T-cell (primary cell): ENCODE results near the gene KCNIP3. TPM values are rescaled to one million over a fixed set of nuclear protein-coding genes. Genes with fewer than 3 reads are reported as not detected.

Source experiments
- ATAC-seq, 4 experiments: fragments of 200-7000 bp in 3 of 4; fragments of 150-1000 bp in 1 of 4; cut with Tn5 transposase; replicated peaks in 1 of 4; 1 replicate in 3 of 4; 2 replicates in 1 of 4; pipeline ENCODE4 v1.10.0; 2021; ENCODE audit warnings: moderate library complexity in 3 of 4, mild to moderate bottlenecking in 2 of 4, moderate number of reproducible peaks in 1 of 4
- CTCF ChIA-PET, 2 donors: fragments of 300-600 bp; sonication (Branson Sonifier 250); formaldehyde crosslinking; loops; one replicate each; lab custom pipeline; 2022; ENCODE audit warnings: antibody characterized with exemption in 2 of 2; lab: Charles Lee
- POLR2A ChIA-PET, 2 donors: fragments of 300-600 bp; sonication (Branson Sonifier 250); formaldehyde crosslinking; loops; one replicate each; lab custom pipeline; 2022; ENCODE audit warnings: antibody characterized with exemption in 2 of 2; lab: Charles Lee
- DNase-seq, 35 experiments: peaks; one replicate each; pipeline versions ENCODE4 v3.0.0 to v3.0.0-alpha.2; 2013 to 2023
- H3K27ac ChIP-seq: one replicate; pipeline ENCODE4 v1.5.1; 2013; ENCODE audit warnings: low read length
- H3K27me3 ChIP-seq, 2 experiments: replicated peaks in 1 of 2; 1 replicate in 1 of 2; 2 replicates in 1 of 2; pipeline versions ENCODE4 v1.6.1 to v1.7.0; 2013; ENCODE audit warnings: low read length in 1 of 2, mixed read lengths in 1 of 2; ENCODE audit not compliant: control insufficient read depth in 2 of 2, insufficient read depth in 2 of 2; ENCODE audit errors: extremely low read depth in 1 of 2
- H3K36me3 ChIP-seq, 2 donors: 1 replicate in 1 of 2; 2 replicates in 1 of 2; pipeline versions ENCODE4 v1.6.1 to v1.7.0; 2013; ENCODE audit warnings: low read length in 1 of 2; ENCODE audit not compliant: control insufficient read depth in 2 of 2, insufficient read depth in 1 of 2; ENCODE audit errors: extremely low read depth in 1 of 2
- H3K4me1 ChIP-seq, 2 experiments: 1 replicate in 1 of 2; 2 replicates in 1 of 2; pipeline versions ENCODE4 v1.6.1 to v1.7.0; 2013; ENCODE audit warnings: low read length in 2 of 2, mixed read lengths in 1 of 2; ENCODE audit not compliant: insufficient read depth in 2 of 2, control insufficient read depth in 1 of 2; ENCODE audit errors: extremely low read depth in 1 of 2
- H3K4me3 ChIP-seq, 2 donors: 1 replicate in 1 of 2; 2 replicates in 1 of 2; pipeline versions ENCODE4 v1.5.1 to v1.7.0; 2013; ENCODE audit warnings: mild to moderate bottlenecking in 2 of 2, low read length in 1 of 2, moderate library complexity in 1 of 2; ENCODE audit not compliant: control insufficient read depth in 1 of 2; ENCODE audit errors: extremely low read depth in 1 of 2
- H3K9me3 ChIP-seq: 2 replicates; pipeline ENCODE4 v1.7.0; 2013
- H3K27ac Mint-ChIP-seq, 2 donors: one replicate each; pipeline ENCODE4 v1.8.0; 2020 to 2021; ENCODE audit warnings: mild to moderate bottlenecking in 2 of 2, mixed read lengths in 2 of 2
- H3K27me3 Mint-ChIP-seq, 2 donors: one replicate each; pipeline ENCODE4 v1.8.0; 2021 to 2022; ENCODE audit warnings: mixed read lengths in 2 of 2
- H3K36me3 Mint-ChIP-seq: one replicate; pipeline ENCODE4 v1.8.0; 2021; ENCODE audit warnings: mixed read lengths
- H3K4me1 Mint-ChIP-seq, 3 donors: one replicate each; pipeline ENCODE4 v1.8.0; 2020 to 2022; ENCODE audit warnings: mixed read lengths in 3 of 3, mild to moderate bottlenecking in 1 of 3
- H3K4me3 Mint-ChIP-seq, 3 donors: one replicate each; pipeline ENCODE4 v1.8.0; 2020 to 2022; ENCODE audit warnings: mild to moderate bottlenecking in 3 of 3, mixed read lengths in 3 of 3, moderate library complexity in 3 of 3
- H3K9me3 Mint-ChIP-seq, 3 donors: one replicate each; pipeline ENCODE4 v1.8.0; 2020 to 2022; ENCODE audit warnings: mixed read lengths in 3 of 3
- WGBS: methylation state at CpG from one replicate; pipeline ENCODE4 v1.1.5; 2013; ENCODE audit warnings: missing lambda C conversion rate; ENCODE audit not compliant: insufficient coverage; 5-methylcytosine and 5-hydroxymethylcytosine counted together
- total RNA-seq, 35 experiments: library from RNA in 6 of 35; stranded (reverse) in 6 of 35; fragments of 120-200 nt in 1 of 35; gene quantifications; one replicate each; pipeline versions ENCODE4 v1.2.1 to v1.2.4 and lab custom pipeline; 2013 to 2026

Gene KCNIP3
- total RNA-seq (not detected), total RNA-seq (lab: John Stamatoyannopoulos, UW) (0 to 0.21 (median 0.07) reads per million in 29 experiments)
- total RNA-seq (2013), result not detected

DNA sequence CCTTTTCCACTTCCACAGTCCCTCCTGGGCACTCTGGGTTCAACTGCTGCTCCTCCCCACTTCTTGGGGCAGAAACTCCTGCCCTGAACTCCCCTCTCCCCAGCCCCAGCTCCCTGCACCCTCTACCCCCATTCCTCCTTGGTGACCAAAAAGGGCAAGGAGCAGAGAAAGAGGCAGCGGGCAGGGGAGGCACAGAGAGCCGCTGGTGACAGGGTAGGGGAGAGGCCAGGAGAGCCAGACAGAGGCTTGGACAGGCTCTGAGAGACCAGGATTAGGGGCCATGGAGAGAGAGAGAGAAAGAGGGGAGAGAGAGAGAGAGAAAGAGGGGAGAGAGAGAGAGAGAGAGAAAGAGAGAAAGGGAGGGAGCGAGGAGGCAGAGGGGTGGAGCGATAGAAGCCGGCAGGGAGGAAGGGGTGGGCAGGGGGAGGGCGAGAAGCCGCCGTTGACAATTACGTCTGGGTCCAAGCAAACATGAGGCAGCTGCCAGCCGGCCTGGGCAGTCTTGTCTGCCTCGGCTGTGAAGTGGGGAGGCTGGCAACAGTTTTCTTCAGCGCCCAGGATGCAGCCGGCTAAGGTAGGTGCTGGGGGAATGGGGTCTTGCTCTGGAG lies at the start of gene KCNIP3:
Gene KCNIP3, plus strand, starts transcription at position 468 of the 608 bp plus-strand sequence. Its CDS starts 92 bp downstream, at position 560.
- no peaks in the 10 kb centered on the region for H3K36me3 ChIP-seq
- no peak within 1 kb of the TSS for H3K4me3 ChIP-seq
- no peak within 1 kb of the TSS for H3K27ac ChIP-seq
- H3K27me3 ChIP-seq, result peaks cover 0 to 33% of the 10 kb centered on the region in 2 experiments
- Mint-ChIP-seq H3K4me3 (no peak within 1 kb of the TSS), H3K27ac (no peak within 1 kb of the TSS), H3K27me3 (peaks cover 0 to 3% of the 10 kb centered on the region in 2 donors), H3K36me3 (no peaks in the 10 kb centered on the region), H3K4me1 (peaks cover 0 to 5% (median 0%) of the 10 kb centered on the region in 3 donors), H3K9me3 (peaks cover 0 to 6% (median 0%) of the 10 kb centered on the region in 3 donors)
- DNase-seq (no peak), ATAC-seq (no peak)
- 6% methylated on average over 11 of the region's 13 CpGs for WGBS
- ChIA-PET POLR2A (no interaction called here), CTCF (no interaction called here)
- H3K9me3 ChIP-seq, result no peaks in the 10 kb centered on the region
- H3K4me1 ChIP-seq, result no peaks in the 10 kb centered on the region

DNA sequence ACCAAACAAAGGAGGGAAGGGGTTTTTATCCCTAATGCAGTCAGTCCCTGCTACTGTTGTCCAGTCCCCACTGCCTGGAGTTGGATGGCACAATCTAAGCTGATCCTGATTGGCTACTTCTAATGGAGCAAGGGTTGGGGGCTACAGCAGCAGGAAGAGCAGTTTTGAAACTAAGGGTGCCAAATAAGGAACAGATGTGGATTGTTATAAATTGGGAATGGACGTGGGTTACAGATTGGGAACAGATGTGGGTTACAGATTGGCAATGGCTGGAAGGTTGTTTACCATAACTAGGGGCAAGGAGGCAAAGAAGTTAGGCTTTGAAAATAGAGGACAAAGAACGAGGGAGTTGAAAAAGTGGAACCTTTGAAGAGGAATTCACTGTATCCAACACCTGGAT lies 38.9 kb upstream of the KCNIP3 start:
- WGBS, result 56% methylated on average over 1 of the region's 2 CpGs
- Histone ChIP-seq H3K4me3 (no peak overlapping the region), H3K27me3 (peaks cover 0 to 10% of the 10 kb centered on the region in 2 experiments), H3K36me3 (no peaks in the 10 kb centered on the region), H3K27ac (no peak overlapping the region), H3K9me3 (no peaks in the 10 kb centered on the region), H3K4me1 (no peaks in the 10 kb centered on the region)
- H3K36me3 Mint-ChIP-seq, result peaks cover 13% of the 10 kb centered on the region
- H3K9me3 Mint-ChIP-seq, result peaks cover 17 to 34% (median 22%) of the 10 kb centered on the region in 3 donors
- H3K4me1 Mint-ChIP-seq, result no peaks in the 10 kb centered on the region
- CTCF ChIA-PET, result no interaction called here
- ATAC-seq (no peak), DNase-seq (no peak)
- H3K27me3 Mint-ChIP-seq, result peaks cover 8 to 13% of the 10 kb centered on the region in 2 donors
- POLR2A ChIA-PET, result no interaction called here
- no peak overlapping the region for H3K4me3 Mint-ChIP-seq
- no peak overlapping the region for H3K27ac Mint-ChIP-seq

DNA sequence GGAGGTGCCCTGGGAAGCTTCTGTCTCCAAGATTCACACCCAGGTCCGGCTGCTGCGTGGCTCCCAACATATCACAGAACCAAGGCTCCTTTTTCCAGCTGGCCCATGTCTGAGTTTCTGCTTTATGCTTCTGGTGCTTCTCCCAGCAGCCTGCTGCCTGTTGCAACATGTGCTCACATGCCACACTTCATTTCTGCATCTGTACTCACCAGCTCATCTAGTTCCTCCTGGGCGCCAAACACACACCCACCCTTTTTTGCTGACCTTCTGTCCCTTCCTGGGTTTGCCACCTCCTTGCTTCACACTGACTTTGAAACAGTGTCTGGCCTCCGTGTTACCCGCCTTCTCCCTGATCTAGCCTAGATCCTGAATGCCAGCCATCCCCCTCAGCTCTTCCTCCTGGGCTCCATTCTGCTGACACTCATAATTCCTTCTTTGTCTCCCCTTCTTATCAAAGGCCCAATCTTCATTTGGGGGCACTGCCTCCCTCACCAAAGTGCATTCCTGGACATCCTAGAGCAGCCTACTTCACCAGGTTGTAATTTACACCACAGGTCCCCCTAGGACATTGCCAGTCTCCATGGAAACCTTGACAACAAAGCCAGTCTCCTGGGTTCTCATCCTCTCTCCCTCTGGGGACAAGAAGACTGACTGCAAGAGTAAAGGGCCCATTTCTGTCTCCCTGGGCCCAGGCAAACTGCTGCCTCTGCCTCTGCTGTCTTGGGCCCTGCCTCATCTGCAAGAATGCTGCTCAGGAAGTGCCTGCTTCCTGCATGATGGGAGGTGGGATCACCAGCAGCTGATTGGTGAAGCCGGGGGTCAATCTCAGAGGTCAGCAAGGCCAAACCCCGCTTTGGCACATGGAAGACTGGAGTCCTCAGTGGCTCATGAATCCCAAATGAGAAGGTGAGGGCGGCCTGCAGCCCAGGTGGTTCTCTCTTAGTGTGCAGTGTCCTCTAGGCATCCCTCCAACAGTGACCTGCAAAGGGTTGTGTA lies 36.8 kb upstream of the KCNIP3 start:
- Mint-ChIP-seq H3K27ac (no peak overlapping the region), H3K27me3 (peaks cover 8 to 16% of the 10 kb centered on the region in 2 donors), H3K4me3 (no peak overlapping the region), H3K4me1 (no peaks in the 10 kb centered on the region), H3K9me3 (peaks cover 12 to 26% (median 22%) of the 10 kb centered on the region in 3 donors), H3K36me3 (peaks cover 13% of the 10 kb centered on the region)
- no peak overlapping the region for H3K27ac ChIP-seq
- ATAC-seq (no peak), DNase-seq (no peak)
- 83% methylated on average over 7 of the region's 8 CpGs for WGBS
- POLR2A ChIA-PET, result no interaction called here
- H3K36me3 ChIP-seq, result no peaks in the 10 kb centered on the region
- H3K4me3 ChIP-seq, result no peak overlapping the region
- peaks cover 0 to 11% of the 10 kb centered on the region in 2 experiments for H3K27me3 ChIP-seq
- no peaks in the 10 kb centered on the region for H3K9me3 ChIP-seq
- CTCF ChIA-PET, result no interaction called here
- no peaks in the 10 kb centered on the region for H3K4me1 ChIP-seq

DNA sequence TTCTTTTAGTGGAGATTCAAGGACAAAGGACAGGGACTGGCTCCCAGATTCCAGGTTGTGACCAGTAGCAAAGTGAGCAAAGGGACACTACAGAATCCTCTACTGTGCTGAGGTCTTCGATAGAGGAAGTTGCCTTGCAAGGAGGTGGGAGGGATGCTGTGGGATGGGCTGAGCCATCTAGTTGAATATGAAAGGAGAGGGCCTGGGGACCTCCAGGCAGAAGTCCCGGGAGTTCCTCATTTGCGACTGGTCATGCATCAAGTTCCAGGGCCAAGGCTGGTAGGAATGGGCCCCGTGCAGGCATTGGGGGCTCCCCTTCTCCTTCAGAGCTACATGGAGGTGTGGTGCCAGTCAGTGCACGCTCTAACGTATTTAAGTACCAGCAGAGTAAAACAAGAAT lies 35.5 kb upstream of the KCNIP3 start:
- Histone ChIP-seq H3K36me3 (no peaks in the 10 kb centered on the region), H3K4me3 (no peak overlapping the region), H3K4me1 (no peaks in the 10 kb centered on the region), H3K27me3 (peaks cover 0 to 15% of the 10 kb centered on the region in 2 experiments), H3K9me3 (no peaks in the 10 kb centered on the region), H3K27ac (no peak overlapping the region)
- peaks cover 10% of the 10 kb centered on the region for H3K36me3 Mint-ChIP-seq
- peaks cover 9 to 19% (median 16%) of the 10 kb centered on the region in 3 donors for H3K9me3 Mint-ChIP-seq
- ATAC-seq (no peak), DNase-seq (no peak)
- no peak overlapping the region for H3K4me3 Mint-ChIP-seq
- no peak overlapping the region for H3K27ac Mint-ChIP-seq
- H3K27me3 Mint-ChIP-seq, result peaks cover 15 to 16% of the 10 kb centered on the region in 2 donors
- no peaks in the 10 kb centered on the region for H3K4me1 Mint-ChIP-seq
- ChIA-PET CTCF (no interaction called here), POLR2A (no interaction called here)
- WGBS, result 43% methylated on average over 3 of the region's 6 CpGs

DNA sequence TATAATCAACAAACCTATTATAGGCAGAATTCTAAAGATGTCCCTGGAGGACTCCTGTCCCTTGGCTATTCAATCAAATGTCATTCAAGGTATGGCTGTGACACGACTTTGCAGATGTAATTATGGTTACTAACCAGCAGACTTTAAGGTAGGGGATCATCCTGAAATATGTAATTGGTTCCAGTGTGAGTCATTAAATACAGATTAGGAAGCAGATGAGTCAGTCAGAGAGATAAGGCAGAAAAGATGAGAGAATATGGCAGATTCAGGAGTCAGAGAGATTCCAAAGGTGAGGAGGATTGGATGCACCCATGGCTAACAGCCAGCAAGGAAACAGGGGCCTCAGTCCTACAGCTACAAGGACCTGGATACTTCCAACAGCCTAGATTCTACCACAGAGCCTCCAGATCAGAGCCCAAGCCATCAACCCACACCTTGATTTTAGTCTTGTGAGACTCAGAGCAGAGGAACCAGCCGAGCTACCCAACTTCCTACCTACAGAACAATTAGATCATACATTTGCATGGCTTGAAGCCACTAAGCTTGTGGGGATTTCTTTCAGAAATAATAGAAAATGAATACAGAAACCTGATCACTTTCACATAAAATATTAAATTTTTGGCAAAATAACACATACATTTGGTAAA lies 34.1 kb upstream of the KCNIP3 start:
- Mint-ChIP-seq H3K27me3 (peaks cover 16 to 18% of the 10 kb centered on the region in 2 donors), H3K4me3 (no peak overlapping the region), H3K27ac (no peak overlapping the region), H3K9me3 (peaks cover 7 to 16% (median 12%) of the 10 kb centered on the region in 3 donors), H3K4me1 (no peaks in the 10 kb centered on the region), H3K36me3 (peaks cover 10% of the 10 kb centered on the region)
- H3K27ac ChIP-seq, result no peak overlapping the region
- POLR2A ChIA-PET, result no interaction called here
- peaks cover 0 to 21% of the 10 kb centered on the region in 2 experiments for H3K27me3 ChIP-seq
- H3K9me3 ChIP-seq, result no peaks in the 10 kb centered on the region
- CTCF ChIA-PET, result no interaction called here
- H3K4me3 ChIP-seq, result no peak overlapping the region
- DNase-seq (no peak), ATAC-seq (no peak)
- no peaks in the 10 kb centered on the region for H3K4me1 ChIP-seq
- 50% methylated on average over 1 of the region's 2 CpGs for WGBS
- no peaks in the 10 kb centered on the region for H3K36me3 ChIP-seq

DNA sequence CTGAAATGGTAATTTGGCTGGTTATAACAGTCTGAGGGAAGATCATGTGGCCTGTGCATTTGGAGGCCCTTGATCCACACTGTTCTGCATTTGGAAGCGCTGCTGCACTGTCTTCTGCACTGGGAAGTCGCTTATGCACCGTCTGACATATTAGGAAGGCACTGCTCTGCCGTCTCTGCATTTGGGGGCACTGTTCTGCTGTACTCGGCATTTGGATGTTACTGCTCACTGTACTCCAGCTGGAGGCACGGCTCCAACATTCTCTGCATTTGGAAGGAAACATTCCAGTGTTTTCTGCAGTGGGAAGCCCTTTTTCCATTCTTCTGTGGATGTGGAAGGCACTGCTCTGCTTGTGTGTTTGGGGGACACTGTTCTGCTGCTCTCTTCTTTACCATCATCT lies 32.5 kb upstream of the KCNIP3 start:
- peaks cover 0 to under 1% (median 0%) of the 10 kb centered on the region in 3 donors for H3K9me3 Mint-ChIP-seq
- DNase-seq (no peak), ATAC-seq (no peak)
- H3K4me3 ChIP-seq, result no peak overlapping the region
- no peak overlapping the region for H3K4me3 Mint-ChIP-seq
- H3K27me3 ChIP-seq, result peaks cover 0 to 23% of the 10 kb centered on the region in 2 experiments
- H3K27ac Mint-ChIP-seq, result no peak overlapping the region
- CTCF ChIA-PET, result no interaction called here
- no peaks in the 10 kb centered on the region for H3K9me3 ChIP-seq
- no peaks in the 10 kb centered on the region for H3K4me1 Mint-ChIP-seq
- peaks cover 9 to 18% of the 10 kb centered on the region in 2 donors for H3K27me3 Mint-ChIP-seq
- 73% methylated on average over 5 of the region's 6 CpGs for WGBS
- no peaks in the 10 kb centered on the region for H3K36me3 Mint-ChIP-seq
- H3K36me3 ChIP-seq, result no peaks in the 10 kb centered on the region
- H3K27ac ChIP-seq, result no peak overlapping the region
- H3K4me1 ChIP-seq, result no peaks in the 10 kb centered on the region
- POLR2A ChIA-PET, result no interaction called here
